Measurements from ENCODE around the gene ABL1. TPM values are rescaled to one million over a fixed set of nuclear protein-coding genes. Genes with fewer than 3 reads are reported as not detected.
"Not testable (repeated sequence)": the region's sequence is repeated elsewhere in the genome, so short reads cannot be mapped to it uniquely, and the experiment has no call there.

Gene ABL1
- total RNA-seq: 33.8 and 35.1 TPM in 2 replicates

- intact Hi-C loops (cut with micrococcal nuclease): no loop called here
Observed at GRCh38 chr9:130834371-130835336, at the start of gene ABL1. TSS of gene ABL1 (plus strand) at chr9:130835254. CDS start at chr9:130835447, 193 bp downstream.

DNA sequence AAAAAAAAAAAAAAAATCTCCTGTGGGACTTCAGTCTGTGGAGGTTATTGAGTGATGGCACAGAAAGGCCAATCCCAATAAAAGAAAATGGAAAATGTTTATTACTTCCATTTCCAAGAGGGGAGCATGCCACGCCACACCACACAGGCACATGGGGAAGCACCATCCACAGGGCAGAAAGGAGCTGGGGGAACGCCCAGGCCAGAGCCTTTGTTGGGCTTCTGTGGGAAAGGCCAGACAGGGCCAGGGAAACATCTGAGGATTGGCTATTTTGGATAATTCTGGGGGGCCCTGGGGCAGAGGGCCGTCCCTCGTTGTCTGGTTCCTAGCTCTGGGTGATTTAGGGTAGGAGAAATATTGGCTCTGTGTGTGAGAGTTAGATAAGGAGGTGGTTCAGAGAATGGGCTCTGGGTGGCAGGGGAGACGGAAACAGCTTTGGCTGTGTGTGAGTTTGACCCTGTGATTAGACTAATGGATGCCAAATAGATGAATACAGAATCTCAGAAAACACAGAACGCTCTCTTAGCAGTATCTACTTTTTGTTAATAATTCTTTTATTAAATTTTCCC is 49.0 kb upstream of the ABL1 start:
- intact Hi-C loops (cut with micrococcal nuclease): no loop called here

- intact Hi-C loops (cut with micrococcal nuclease): no loop called here
Observed at GRCh38 chr9:130786526-130786925, 48.5 kb upstream of the ABL1 start.

- intact Hi-C loops (cut with micrococcal nuclease): no loop called here
Observed at GRCh38 chr9:130789747-130790672, 45.0 kb upstream of the ABL1 start.

DNA sequence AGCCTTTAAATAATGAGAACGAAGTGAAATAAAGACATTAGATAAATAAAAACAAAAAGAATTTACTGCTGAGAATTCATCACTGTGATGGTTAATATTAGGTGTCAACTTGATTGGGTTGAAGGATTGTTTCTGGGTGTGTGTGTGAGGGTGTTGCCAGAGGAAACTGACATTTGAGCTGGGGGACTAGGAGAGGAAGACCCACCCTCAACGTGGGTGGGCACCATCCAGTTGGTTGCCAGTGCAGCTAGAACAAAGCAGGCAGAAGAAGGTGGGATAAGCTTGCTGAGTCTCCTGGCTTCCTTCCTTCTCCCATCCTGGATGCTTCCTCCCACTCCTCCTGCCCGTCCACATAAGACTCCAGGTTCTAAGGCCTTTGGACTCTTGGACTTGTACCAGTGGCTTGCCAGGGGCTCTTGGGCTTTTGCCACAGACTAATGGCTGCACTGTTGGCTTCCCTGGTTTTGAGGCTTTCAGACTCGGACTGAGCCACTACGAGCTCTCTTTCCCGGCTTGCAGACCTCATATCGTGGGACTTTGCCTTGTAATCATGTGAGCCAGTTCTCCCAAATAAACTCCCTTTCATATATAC is 43.7 kb upstream of the ABL1 start:
- intact Hi-C loops (cut with micrococcal nuclease): no loop called here

DNA sequence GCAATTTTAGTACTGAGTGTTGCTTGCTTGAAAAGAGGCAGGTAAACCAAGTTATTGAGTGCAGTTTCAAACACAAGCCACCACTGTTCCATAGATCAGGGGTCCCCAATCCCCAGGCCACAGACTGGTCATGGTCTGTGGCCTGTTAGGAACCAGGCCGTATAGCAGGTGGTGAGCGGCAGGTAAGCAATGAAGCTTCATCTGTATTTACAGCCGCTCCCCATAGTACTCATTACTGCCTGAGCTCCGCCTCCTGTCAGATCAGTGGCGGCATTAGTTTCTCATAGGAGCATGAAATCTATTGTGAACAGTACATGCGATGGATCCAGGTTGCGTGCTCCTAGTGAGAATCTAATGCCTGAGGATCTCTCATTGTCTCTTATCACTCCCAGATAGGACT is 41.5 kb upstream of the ABL1 start:
- intact Hi-C loops (cut with micrococcal nuclease): no loop called here

DNA sequence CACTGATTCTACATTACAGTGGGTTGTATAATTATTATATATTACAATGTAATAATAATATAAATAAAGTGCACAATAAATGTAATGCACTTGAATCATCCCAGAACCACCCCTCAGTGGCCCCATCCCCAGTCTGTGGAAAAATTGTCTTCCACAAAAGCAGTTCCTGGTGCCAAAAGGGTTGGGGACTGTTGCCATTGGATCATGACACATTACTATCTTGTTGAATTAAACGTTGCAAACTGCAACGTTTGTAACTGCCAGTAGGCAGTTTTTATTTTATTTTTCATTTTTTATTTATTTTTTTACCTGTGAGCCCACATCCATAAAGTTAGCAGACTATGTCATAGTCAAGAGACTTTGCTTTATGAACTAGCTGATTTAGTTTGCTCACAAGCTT is 41.0 kb upstream of the ABL1 start:
- intact Hi-C loops (cut with micrococcal nuclease): not testable (repeated sequence)

GRCh38 chr9:130794423-130794822 is 40.6 kb upstream of the ABL1 start:
- intact Hi-C loops (cut with micrococcal nuclease): not testable (repeated sequence)

DNA sequence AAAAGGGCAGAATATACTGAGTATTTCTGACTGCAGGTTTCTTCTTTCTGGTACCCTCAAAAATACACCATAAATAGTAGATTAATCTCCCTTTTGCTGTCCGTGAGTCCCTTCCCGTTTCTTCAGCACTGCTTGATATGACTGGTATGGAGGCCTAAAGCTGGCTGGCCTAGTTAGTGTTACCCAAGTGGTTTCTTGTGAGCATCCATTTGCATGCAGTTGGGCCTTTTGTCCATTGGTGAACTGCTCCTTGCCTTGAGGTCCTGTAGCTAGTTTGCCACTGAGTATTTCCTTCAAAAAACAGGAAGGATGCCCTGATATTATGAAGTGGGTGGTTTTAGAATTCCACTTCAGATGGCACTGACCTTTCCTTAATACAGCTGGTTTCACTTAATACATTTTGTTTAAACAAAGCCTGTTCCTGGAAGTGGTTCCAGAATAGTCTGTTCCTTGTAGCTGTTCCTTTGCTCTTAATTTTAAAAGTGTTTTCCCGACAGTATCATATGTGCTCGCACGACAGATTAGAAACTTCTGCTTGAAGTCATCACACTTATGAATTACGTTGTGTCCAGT is 40.0 kb upstream of the ABL1 start:
- intact Hi-C loops (cut with micrococcal nuclease): no loop called here

DNA sequence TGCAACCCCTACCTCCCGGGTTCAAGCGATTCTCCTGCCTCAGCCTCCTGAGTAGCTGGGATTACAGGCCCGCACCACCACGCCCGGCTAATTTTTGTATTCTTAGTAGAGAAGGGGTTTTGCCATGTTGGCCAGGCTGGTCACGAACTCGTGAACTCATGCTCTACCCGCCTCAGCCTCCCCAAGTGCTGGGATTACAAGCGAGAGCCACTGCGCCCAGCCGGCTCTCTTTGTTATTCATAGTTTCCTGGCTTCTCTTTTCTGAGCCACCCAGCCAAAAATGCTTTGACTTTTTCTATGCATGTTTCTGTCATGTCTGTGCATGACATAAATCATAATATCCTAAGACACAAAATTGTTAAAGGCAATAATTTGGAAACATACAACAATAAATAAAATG is 31.9 kb upstream of the ABL1 start:
- intact Hi-C loops (cut with micrococcal nuclease): not testable (repeated sequence)

DNA sequence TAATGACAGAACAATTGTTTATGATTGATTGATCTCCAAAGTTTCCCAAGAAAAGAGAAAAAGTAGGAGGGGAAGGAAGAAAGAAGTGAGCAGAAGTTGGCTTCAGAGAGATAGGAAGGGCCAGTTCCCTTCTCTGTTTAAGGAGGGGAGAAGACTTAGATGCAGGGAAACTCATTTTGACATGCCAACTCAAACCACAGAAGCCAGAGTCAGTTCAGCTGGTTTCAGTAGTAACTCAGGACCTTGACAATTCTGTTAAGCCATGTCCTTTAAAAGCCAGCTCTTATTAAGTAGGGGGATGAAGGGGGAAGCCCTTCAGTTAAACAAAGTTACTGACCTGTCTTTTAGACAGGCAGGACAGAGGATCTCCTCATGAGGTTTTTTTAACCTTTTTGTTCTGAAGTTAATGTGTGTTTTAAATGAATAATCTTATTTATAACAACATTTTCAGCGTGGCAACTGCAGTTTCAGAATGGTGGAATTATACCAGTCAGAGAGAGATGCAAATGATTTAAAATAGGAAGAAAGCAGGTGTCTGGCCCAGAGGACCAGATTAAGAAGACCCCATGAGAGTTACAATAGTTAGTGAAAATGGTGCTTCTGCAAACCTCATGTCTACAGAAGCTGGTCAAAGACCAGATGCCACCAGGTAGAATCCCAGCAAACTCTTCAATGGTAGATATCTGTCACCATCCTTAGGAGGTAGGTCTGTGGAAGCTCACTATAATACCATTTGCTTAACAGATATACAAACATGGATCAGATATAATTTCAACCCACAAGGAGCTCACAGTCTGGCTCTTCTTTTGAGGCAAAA is 29.3 kb upstream of the ABL1 start:
- intact Hi-C loops (cut with micrococcal nuclease): no loop called here

DNA sequence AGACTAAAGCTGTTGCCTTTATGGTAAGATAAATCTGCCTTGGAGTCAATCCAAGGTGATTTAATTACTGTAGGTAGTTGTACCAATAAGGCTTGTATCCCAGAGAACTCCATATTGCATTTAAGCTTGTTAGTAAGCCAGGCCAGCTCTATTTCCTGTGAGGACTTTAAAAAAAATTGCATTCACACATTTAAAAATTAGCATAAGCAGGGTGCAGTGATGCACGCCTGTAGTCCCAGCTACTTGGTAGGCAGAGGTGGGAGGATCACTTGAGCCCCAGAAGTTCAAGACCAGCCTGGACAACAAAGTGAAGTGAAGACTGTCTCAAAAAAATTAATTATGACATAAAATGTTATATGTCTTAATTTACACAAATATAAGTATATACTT is 28.7 kb upstream of the ABL1 start:
- intact Hi-C loops (cut with micrococcal nuclease): no loop called here

- intact Hi-C loops (cut with micrococcal nuclease): loop anchor here (10.0 kb wide), 1 partner anchor 66 kb away; no protein-coding TSS in a partner anchor
Observed at GRCh38 chr9:130810609-130811136, 24.4 kb upstream of the ABL1 start.

DNA sequence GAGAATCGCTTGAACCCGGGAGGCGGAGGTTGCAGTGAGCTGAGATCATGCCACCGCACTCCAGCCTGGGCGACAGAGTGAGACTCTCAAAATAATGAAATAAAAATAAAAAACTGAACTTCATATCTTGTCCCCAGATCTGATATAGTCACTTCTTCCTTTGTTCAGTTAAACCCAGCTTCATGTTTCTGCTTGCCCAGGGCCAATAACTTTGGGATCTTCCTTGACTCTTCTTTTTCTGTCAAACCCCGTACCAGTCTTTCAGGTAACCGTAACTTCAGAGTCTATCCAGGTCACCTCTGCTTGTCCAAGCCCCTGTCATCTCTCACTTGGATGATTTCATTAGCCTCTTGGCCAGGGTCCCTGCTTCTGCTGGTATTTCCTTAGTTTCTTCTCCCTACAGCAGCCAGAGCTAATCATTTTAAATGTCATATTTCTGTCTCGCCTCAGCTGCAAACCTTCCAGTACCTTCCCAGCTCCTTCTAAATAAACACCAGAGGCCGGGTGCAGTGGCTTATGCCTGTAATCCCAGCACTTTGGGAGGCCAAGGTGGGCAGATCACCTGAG is 19.7 kb upstream of the ABL1 start:
- intact Hi-C loops (cut with micrococcal nuclease): loop anchor here (10.0 kb wide), 1 partner anchor 71 kb away; no protein-coding TSS in a partner anchor

GRCh38 chr9:130817914-130818313 is 17.1 kb upstream of the ABL1 start:
- intact Hi-C loops (cut with micrococcal nuclease): loop anchor here (10.0 kb wide), 1 partner anchor 73 kb away; no protein-coding TSS in a partner anchor

GRCh38 chr9:130820135-130820738 is 14.8 kb upstream of the ABL1 start:
- intact Hi-C loops (cut with micrococcal nuclease): no loop called here

GRCh38 chr9:130823435-130823834 is 11.6 kb upstream of the ABL1 start:
- intact Hi-C loops (cut with micrococcal nuclease): no loop called here

DNA sequence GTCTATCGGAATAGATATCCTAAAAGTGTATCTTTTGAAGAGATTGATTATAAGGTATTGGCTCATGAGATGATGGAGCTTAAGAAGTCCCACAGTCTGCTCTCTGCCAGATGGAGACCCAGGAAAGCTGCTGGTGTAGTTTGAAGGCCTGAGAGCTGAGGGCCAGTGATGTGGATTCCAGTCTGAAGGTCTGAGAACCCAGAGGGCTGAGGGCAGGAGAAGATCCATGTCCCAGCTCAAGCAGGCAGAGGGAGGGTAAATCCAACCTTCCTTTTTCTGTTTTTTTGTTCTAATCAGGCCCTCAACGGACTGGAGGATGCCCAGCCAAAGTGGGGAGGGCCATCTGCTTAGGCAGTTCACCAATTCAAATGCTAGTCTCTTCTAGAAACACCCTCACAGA is 11.0 kb upstream of the ABL1 start:
- intact Hi-C loops (cut with micrococcal nuclease): no loop called here
